Endodermal cell (in vitro differentiated cells): ENCODE data around the gene BTBD16. TPM values are rescaled to one million over a fixed set of nuclear protein-coding genes. Genes with fewer than 3 reads are reported as not detected.

Experiments
- DNase-seq: peaks from one replicate; pipeline ENCODE4 v3.0.0-alpha.2; 2017
- H3K27ac ChIP-seq: 2 replicates; pipeline ENCODE4 v1.5.1; 2013; ENCODE audit warnings: mild to moderate bottlenecking, low read depth, low read length, moderate library complexity
- H3K27me3 ChIP-seq: 2 replicates; pipeline ENCODE4 v1.6.1; 2013; ENCODE audit warnings: mild to moderate bottlenecking, low read length, moderate library complexity; ENCODE audit not compliant: insufficient read depth, control insufficient read depth, poor library complexity, severe bottlenecking
- H3K36me3 ChIP-seq: 2 replicates; pipeline ENCODE4 v1.7.0; 2013; ENCODE audit warnings: mild to moderate bottlenecking, low read length, moderate library complexity; ENCODE audit not compliant: control insufficient read depth, insufficient read depth
- H3K4me1 ChIP-seq: one replicate; pipeline ENCODE4 v1.7.0; 2013; ENCODE audit warnings: low read length; ENCODE audit not compliant: control insufficient read depth, insufficient read depth
- H3K4me3 ChIP-seq: 2 replicates; pipeline ENCODE4 v1.5.1; 2013; ENCODE audit warnings: mild to moderate bottlenecking, low read length, moderate library complexity
- H3K9ac ChIP-seq: 2 replicates; pipeline ENCODE4 v1.6.1; 2013; ENCODE audit warnings: mild to moderate bottlenecking, low read length, moderate library complexity; ENCODE audit not compliant: poor library complexity, severe bottlenecking; ENCODE audit errors: extremely low read depth
- H3K9me3 ChIP-seq: 2 replicates; pipeline ENCODE4 v1.6.1; 2013; ENCODE audit warnings: mild to moderate bottlenecking, low read length, moderate library complexity; ENCODE audit not compliant: control insufficient read depth
- H3K27ac Mint-ChIP-seq: 2 replicates; pipeline ENCODE4 v1.8.0; 2020; ENCODE audit warnings: mixed read lengths
- H3K27me3 Mint-ChIP-seq: 2 replicates; pipeline ENCODE4 v1.8.0; 2021; ENCODE audit warnings: mild to moderate bottlenecking, mixed read lengths; ENCODE audit not compliant: insufficient read depth
- H3K36me3 Mint-ChIP-seq: 2 replicates; pipeline ENCODE4 v1.8.0; 2020; ENCODE audit warnings: low read depth, mixed read lengths
- H3K4me1 Mint-ChIP-seq: 2 replicates; pipeline ENCODE4 v1.8.0; 2020; ENCODE audit warnings: mixed read lengths
- H3K4me3 Mint-ChIP-seq: 2 replicates; pipeline ENCODE4 v1.8.0; 2020; ENCODE audit warnings: mild to moderate bottlenecking, moderate library complexity, mixed read lengths
- H3K9me3 Mint-ChIP-seq: 2 replicates; pipeline ENCODE4 v1.8.0; 2020; ENCODE audit warnings: mild to moderate bottlenecking, mixed read lengths
- CTCF ChIP-seq: fragments of 200-600 bp; sonication (generic); conservative IDR thresholded peaks from 2 replicates; pipeline ENCODE4 v1.5.0; 2021; ENCODE audit warnings: antibody characterized with exemption, mild to moderate bottlenecking
- WGBS, 2 experiments: methylation state at CpG; one replicate each; pipeline versions ENCODE4 v1.1.5 to v1.1.7; 2013; ENCODE audit warnings: missing lambda C conversion rate in 2 of 2, mixed read lengths in 1 of 2; ENCODE audit not compliant: insufficient coverage in 1 of 2, insufficient read length in 1 of 2; 5-methylcytosine and 5-hydroxymethylcytosine counted together
- total RNA-seq, 2 donors: library from RNA; stranded (reverse); fragmentation: NEBNext Ultra II Directional in 1 of 2; extraction: Animal tissue kit (Norgen Biotek cat#: 25700) in 1 of 2; gene quantifications; 2 replicates in 1 of 2; 3 replicates in 1 of 2; pipeline ENCODE4 v1.2.1, GENCODE V29; 2021

The BTBD16 gene
- total RNA-seq, 2 donors from 2014 or later, result not detected

GRCh38 chr10:122251459-122252255 lies 19.4 kb upstream of the BTBD16 start:
- Mint-ChIP-seq H3K4me3 (no peak overlapping the region), H3K27ac (no peak overlapping the region), H3K9me3 (no peaks in the 10 kb centered on the region), H3K27me3 (no peaks in the 10 kb centered on the region), H3K36me3 (peaks cover 56% of the 10 kb centered on the region), H3K4me1 (peaks cover 4% of the 10 kb centered on the region)
- no peaks in the 10 kb centered on the region for H3K27me3 ChIP-seq
- no peaks in the 10 kb centered on the region for H3K4me1 ChIP-seq
- peaks cover 9% of the 10 kb centered on the region for H3K36me3 ChIP-seq
- H3K9me3 ChIP-seq, result no peaks in the 10 kb centered on the region
- H3K4me3 ChIP-seq, result no peak overlapping the region
- WGBS, 2 experiments, result 93% methylated on average over 7 to 11 of the region's 11 CpGs
- TF ChIP-seq CTCF, result no peak
- H3K27ac ChIP-seq, result no peak overlapping the region
- peak; percentile 20 for DNase-seq
- H3K9ac ChIP-seq, result no peak overlapping the region

- Mint-ChIP-seq H3K36me3 (peaks cover 51% of the 10 kb centered on the region), H3K4me1 (peaks cover 4% of the 10 kb centered on the region), H3K9me3 (no peaks in the 10 kb centered on the region), H3K27ac (no peak overlapping the region), H3K4me3 (no peak overlapping the region), H3K27me3 (no peaks in the 10 kb centered on the region)
- Histone ChIP-seq H3K27ac (no peak overlapping the region), H3K9me3 (no peaks in the 10 kb centered on the region), H3K9ac (no peak overlapping the region), H3K4me1 (no peaks in the 10 kb centered on the region), H3K36me3 (peaks cover 9% of the 10 kb centered on the region), H3K4me3 (no peak overlapping the region), H3K27me3 (no peaks in the 10 kb centered on the region)
- WGBS, 2 experiments, result 69 to 87% methylated on average over 2 to 3 of the region's 3 CpGs
- peak; percentile 42 for DNase-seq
- TF ChIP-seq CTCF, result no peak
Observed at GRCh38 chr10:122252805-122253204, 18.3 kb upstream of the BTBD16 start.

GRCh38 chr10:122253605-122254004 lies 17.5 kb upstream of the BTBD16 start:
- peaks cover 9% of the 10 kb centered on the region for H3K36me3 ChIP-seq
- H3K9ac ChIP-seq, result no peak overlapping the region
- no peaks in the 10 kb centered on the region for H3K9me3 ChIP-seq
- peak; percentile 41 for DNase-seq
- Mint-ChIP-seq H3K9me3 (no peaks in the 10 kb centered on the region), H3K36me3 (peaks cover 45% of the 10 kb centered on the region), H3K4me1 (peaks cover 4% of the 10 kb centered on the region), H3K4me3 (no peak overlapping the region), H3K27ac (no peak overlapping the region), H3K27me3 (no peaks in the 10 kb centered on the region)
- H3K27me3 ChIP-seq, result no peaks in the 10 kb centered on the region
- H3K27ac ChIP-seq, result no peak overlapping the region
- no peaks in the 10 kb centered on the region for H3K4me1 ChIP-seq
- H3K4me3 ChIP-seq, result no peak overlapping the region
- 89 to 94% methylated on average over 2 of the region's 2 CpGs for WGBS, 2 experiments
- TF ChIP-seq CTCF, result no peak
